IPS-15b (cell line): ENCODE results near the gene ST6GALNAC4.

ENCODE experiments used
- H3K27me3 ChIP-seq: one replicate; pipeline ENCODE4 v1.6.1; 2013; ENCODE audit warnings: low read length; ENCODE audit not compliant: control insufficient read depth, insufficient read depth
- H3K36me3 ChIP-seq: one replicate; pipeline ENCODE4 v1.6.1; 2013; ENCODE audit warnings: low read length; ENCODE audit not compliant: control insufficient read depth, insufficient read depth
- H3K4me1 ChIP-seq: one replicate; pipeline ENCODE4 v1.6.1; 2013; ENCODE audit warnings: mild to moderate bottlenecking, low read length; ENCODE audit not compliant: control insufficient read depth, insufficient read depth
- H3K4me3 ChIP-seq: one replicate; pipeline ENCODE4 v1.5.1; 2013; ENCODE audit warnings: low read depth, low read length
- H3K9ac ChIP-seq: one replicate; pipeline ENCODE4 v1.6.1; 2013; ENCODE audit warnings: low read depth, mild to moderate bottlenecking, low read length
- H3K9me3 ChIP-seq: one replicate; pipeline ENCODE4 v1.6.1; 2013; ENCODE audit warnings: mild to moderate bottlenecking, low read length; ENCODE audit not compliant: control insufficient read depth, insufficient read depth

Gene ST6GALNAC4

GRCh38 chr9:127944586-127945218 lies 27.9 kb upstream of the ST6GALNAC4 start:
- Histone ChIP-seq H3K4me1 (peaks cover 3% of the 10 kb centered on the region), H3K9me3 (no peaks in the 10 kb centered on the region), H3K27me3 (no peaks in the 10 kb centered on the region), H3K9ac (no peak overlapping the region), H3K4me3 (no peak overlapping the region), H3K36me3 (peaks cover 51% of the 10 kb centered on the region)

- Histone ChIP-seq H3K27me3 (no peaks in the 10 kb centered on the region), H3K4me3 (no peak overlapping the region), H3K4me1 (peaks cover 3% of the 10 kb centered on the region), H3K9ac (no peak overlapping the region), H3K36me3 (peaks cover 51% of the 10 kb centered on the region), H3K9me3 (no peaks in the 10 kb centered on the region)
Measured at GRCh38 chr9:127943731-127944144, 26.9 kb upstream of the ST6GALNAC4 start.

GRCh38 chr9:127943011-127943662 lies 26.3 kb upstream of the ST6GALNAC4 start:
- Histone ChIP-seq H3K9ac (peak overlapping the region; percentile 24), H3K4me3 (no peak overlapping the region), H3K9me3 (no peaks in the 10 kb centered on the region), H3K4me1 (peaks cover 3% of the 10 kb centered on the region), H3K36me3 (peaks cover 49% of the 10 kb centered on the region), H3K27me3 (no peaks in the 10 kb centered on the region)

- no peaks in the 10 kb centered on the region for H3K27me3 ChIP-seq
- peak overlapping the region; percentile 24 for H3K9ac ChIP-seq
- H3K4me3 ChIP-seq: no peak overlapping the region
- H3K9me3 ChIP-seq: no peaks in the 10 kb centered on the region
- peaks cover 3% of the 10 kb centered on the region for H3K4me1 ChIP-seq
- peaks cover 42% of the 10 kb centered on the region for H3K36me3 ChIP-seq
Measured at GRCh38 chr9:127942216-127943010, 25.6 kb upstream of the ST6GALNAC4 start.

GRCh38 chr9:127941961-127942215 lies 25.0 kb upstream of the ST6GALNAC4 start:
- Histone ChIP-seq H3K4me3 (no peak overlapping the region), H3K9ac (peak overlapping the region; percentile 24), H3K36me3 (peaks cover 40% of the 10 kb centered on the region), H3K9me3 (no peaks in the 10 kb centered on the region), H3K27me3 (no peaks in the 10 kb centered on the region), H3K4me1 (peaks cover 3% of the 10 kb centered on the region)

- H3K4me1 ChIP-seq: peaks cover 3% of the 10 kb centered on the region
- H3K4me3 ChIP-seq: no peak overlapping the region
- H3K36me3 ChIP-seq: peaks cover 40% of the 10 kb centered on the region
- no peak overlapping the region for H3K9ac ChIP-seq
- H3K9me3 ChIP-seq: no peaks in the 10 kb centered on the region
- no peaks in the 10 kb centered on the region for H3K27me3 ChIP-seq
Measured at GRCh38 chr9:127941062-127941960, 24.5 kb upstream of the ST6GALNAC4 start.

- H3K4me1 ChIP-seq: peaks cover 3% of the 10 kb centered on the region
- H3K4me3 ChIP-seq: no peak overlapping the region
- no peaks in the 10 kb centered on the region for H3K9me3 ChIP-seq
- peaks cover 40% of the 10 kb centered on the region for H3K36me3 ChIP-seq
- H3K27me3 ChIP-seq: no peaks in the 10 kb centered on the region
- no peak overlapping the region for H3K9ac ChIP-seq
Measured at GRCh38 chr9:127940593-127940992, 23.8 kb upstream of the ST6GALNAC4 start.

- Histone ChIP-seq H3K4me3 (peak overlapping the region; percentile 99), H3K9ac (peak overlapping the region; percentile 65)
Measured at GRCh38 chr9:127938298-127938690, 21.5 kb upstream of the ST6GALNAC4 start.

GRCh38 chr9:127937388-127938297 lies 20.8 kb upstream of the ST6GALNAC4 start, which contains the start of gene DPM2:
DPM2 (minus strand) TSS chr9:127937854; CDS start chr9:127937820, 34 bp downstream.
- Histone ChIP-seq H3K36me3 (peaks cover 22% of the 10 kb centered on the region), H3K4me3 (peak within 1 kb of the TSS; percentile 99), H3K27me3 (no peaks in the 10 kb centered on the region), H3K9ac (peak within 1 kb of the TSS; percentile 90), H3K9me3 (no peaks in the 10 kb centered on the region), H3K4me1 (no peaks in the 10 kb centered on the region)

More at GRCh38 chr9:127938298-127938690, 21.5 kb upstream of the ST6GALNAC4 start:
- no peaks in the 10 kb centered on the region for H3K4me1 ChIP-seq
- peaks cover 27% of the 10 kb centered on the region for H3K36me3 ChIP-seq
- H3K27me3 ChIP-seq: no peaks in the 10 kb centered on the region
- H3K9me3 ChIP-seq: no peaks in the 10 kb centered on the region

- Histone ChIP-seq H3K36me3 (peaks cover 18% of the 10 kb centered on the region), H3K27me3 (no peaks in the 10 kb centered on the region), H3K4me3 (peak overlapping the region; percentile 99), H3K9me3 (no peaks in the 10 kb centered on the region), H3K4me1 (no peaks in the 10 kb centered on the region), H3K9ac (peak overlapping the region; percentile 90)
Measured at GRCh38 chr9:127937056-127937387, 20.2 kb upstream of the ST6GALNAC4 start.
